Kidney (tissue), 14 donors: Measurements from ENCODE around the gene CRLF1. TPM values are rescaled to one million over a fixed set of nuclear protein-coding genes. Genes with fewer than 3 reads are reported as not detected.

Experiments
- DNase-seq, 5 donors: peaks; one replicate each; pipeline ENCODE4 v3.0.0-alpha.2; 2013 to 2020
- FAIRE-seq: peaks from 2 replicates; lab custom pipeline; 2012; peaks lifted over from hg19 to GRCh38; lab: Jason Lieb, UNC
- H3K27ac ChIP-seq, 2 donors: one replicate each; pipeline ENCODE4 v1.7.0; 2013; ENCODE audit warnings: low read depth in 2 of 2, low read length in 2 of 2, inconsistent platforms in 1 of 2
- H3K27me3 ChIP-seq: one replicate; pipeline ENCODE4 v1.7.1; 2013; ENCODE audit warnings: low read length, inconsistent platforms; ENCODE audit not compliant: control insufficient read depth, insufficient read depth
- H3K36me3 ChIP-seq, 3 donors: one replicate each; pipeline versions ENCODE4 v1.7.0 to v1.7.1; 2013; ENCODE audit warnings: low read length in 3 of 3, control low read depth in 1 of 3, inconsistent platforms in 1 of 3; ENCODE audit not compliant: insufficient read depth in 3 of 3, control insufficient read depth in 2 of 3
- H3K4me1 ChIP-seq, 3 donors: one replicate each; pipeline versions ENCODE4 v1.7.0 to v1.7.1; 2013; ENCODE audit warnings: low read length in 3 of 3, inconsistent platforms in 1 of 3, low read depth in 1 of 3; ENCODE audit not compliant: control insufficient read depth in 2 of 3, insufficient read depth in 2 of 3
- H3K4me3 ChIP-seq, 3 donors: one replicate each; pipeline versions ENCODE4 v1.7.0 to v1.8.1; 2013; ENCODE audit warnings: low read length in 3 of 3, control low read depth in 1 of 3, inconsistent platforms in 1 of 3
- H3K9ac ChIP-seq, 3 donors: one replicate each; pipeline versions ENCODE4 v1.7.0 to v1.7.1; 2013; ENCODE audit warnings: low read length in 3 of 3, control low read depth in 1 of 3, inconsistent platforms in 1 of 3
- H3K9me3 ChIP-seq, 3 donors: one replicate each; pipeline versions ENCODE4 v1.7.0 to v1.7.1; 2013; ENCODE audit warnings: low read length in 3 of 3, control low read depth in 1 of 3, inconsistent platforms in 1 of 3; ENCODE audit not compliant: control insufficient read depth in 2 of 3, insufficient read depth in 1 of 3
- intact Hi-C: fragments of 100-400 bp; cut with DNase I; formaldehyde crosslinking; loops from one replicate; pipeline ENCODE4 v1.11.1; 2022
- polyA plus RNA-seq: library from polyadenylated mRNA; stranded (reverse); fragments of 350-450 nt; fragmentation: Illumina TruSeq; extraction: RNeasy Lipid Tissue Mini Kit (QIAGEN cat#74804); gene quantifications from one replicate; pipeline ENCODE4 v1.2.3, GENCODE V29; 2014; ENCODE audit warnings: low read depth, low replicate concordance; ENCODE audit not compliant: insufficient read depth
- total RNA-seq: library from RNA; stranded (reverse); fragmentation: NEBNext Ultra II Directional; extraction: Animal tissue kit (Norgen Biotek cat#: 25700); gene quantifications from one replicate; pipeline ENCODE4 v1.2.1, GENCODE V29; 2021
- TF ChIP-seq, protein P1 (sequence below): IDR thresholded peaks from 3 replicates; pipeline ENCODE4 v1.5.1; 2012; ENCODE audit warnings: mild to moderate bottlenecking, moderate library complexity, borderline replicate concordance; ENCODE audit not compliant: insufficient read depth; ENCODE audit errors: extremely low read depth
- donor health status: control.
- donor health status: control.
- donor health status: control.
- donor health status: control.
- donor health status: control.
- donor health status: DM: yes; HTN: yes; CAD: no.
- donor health status: Normal renal cell carcinoma (clear cell type).

Gene CRLF1
- total and polyA plus RNA-seq, 2 donors from 2014 or later: 6.6 to 28.9 TPM

DNA sequence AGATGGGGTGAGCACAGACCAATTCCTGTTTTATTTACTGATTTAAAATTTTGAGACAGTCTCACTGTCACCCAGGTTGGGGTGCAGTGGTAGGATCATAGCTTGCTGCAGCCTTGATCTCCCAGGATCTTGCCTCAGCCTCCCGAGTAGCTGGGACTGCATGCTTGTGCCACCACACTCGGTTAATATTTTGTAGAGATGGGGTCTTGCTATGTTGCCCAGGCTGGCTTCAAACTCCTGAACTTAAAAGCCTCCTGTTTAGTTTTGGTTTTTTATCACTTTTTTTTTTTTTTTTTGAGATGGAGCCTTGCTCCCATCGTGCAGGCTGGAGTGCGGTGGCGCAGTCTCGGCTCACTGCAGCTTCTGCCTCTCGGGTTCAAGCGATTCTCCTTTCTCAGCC is 30.2 kb downstream of the CRLF1 start:
- no peak for DNase-seq
- TF ChIP-seq, protein P1, sequence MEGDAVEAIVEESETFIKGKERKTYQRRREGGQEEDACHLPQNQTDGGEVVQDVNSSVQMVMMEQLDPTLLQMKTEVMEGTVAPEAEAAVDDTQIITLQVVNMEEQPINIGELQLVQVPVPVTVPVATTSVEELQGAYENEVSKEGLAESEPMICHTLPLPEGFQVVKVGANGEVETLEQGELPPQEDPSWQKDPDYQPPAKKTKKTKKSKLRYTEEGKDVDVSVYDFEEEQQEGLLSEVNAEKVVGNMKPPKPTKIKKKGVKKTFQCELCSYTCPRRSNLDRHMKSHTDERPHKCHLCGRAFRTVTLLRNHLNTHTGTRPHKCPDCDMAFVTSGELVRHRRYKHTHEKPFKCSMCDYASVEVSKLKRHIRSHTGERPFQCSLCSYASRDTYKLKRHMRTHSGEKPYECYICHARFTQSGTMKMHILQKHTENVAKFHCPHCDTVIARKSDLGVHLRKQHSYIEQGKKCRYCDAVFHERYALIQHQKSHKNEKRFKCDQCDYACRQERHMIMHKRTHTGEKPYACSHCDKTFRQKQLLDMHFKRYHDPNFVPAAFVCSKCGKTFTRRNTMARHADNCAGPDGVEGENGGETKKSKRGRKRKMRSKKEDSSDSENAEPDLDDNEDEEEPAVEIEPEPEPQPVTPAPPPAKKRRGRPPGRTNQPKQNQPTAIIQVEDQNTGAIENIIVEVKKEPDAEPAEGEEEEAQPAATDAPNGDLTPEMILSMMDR: no peak
- H3K4me1 ChIP-seq: peaks cover 0 to 13% (median 9%) of the 10 kb centered on the region in 3 donors
- FAIRE-seq: no peak
- peaks cover 6 to 25% (median 17%) of the 10 kb centered on the region in 3 donors for H3K36me3 ChIP-seq
- H3K9me3 ChIP-seq: no peaks in the 10 kb centered on the region
- no peak overlapping the region for H3K4me3 ChIP-seq
- H3K9ac ChIP-seq: no peak overlapping the region
- intact Hi-C loops: no loop called here
- no peaks in the 10 kb centered on the region for H3K27me3 ChIP-seq
- H3K27ac ChIP-seq: no peak overlapping the region

DNA sequence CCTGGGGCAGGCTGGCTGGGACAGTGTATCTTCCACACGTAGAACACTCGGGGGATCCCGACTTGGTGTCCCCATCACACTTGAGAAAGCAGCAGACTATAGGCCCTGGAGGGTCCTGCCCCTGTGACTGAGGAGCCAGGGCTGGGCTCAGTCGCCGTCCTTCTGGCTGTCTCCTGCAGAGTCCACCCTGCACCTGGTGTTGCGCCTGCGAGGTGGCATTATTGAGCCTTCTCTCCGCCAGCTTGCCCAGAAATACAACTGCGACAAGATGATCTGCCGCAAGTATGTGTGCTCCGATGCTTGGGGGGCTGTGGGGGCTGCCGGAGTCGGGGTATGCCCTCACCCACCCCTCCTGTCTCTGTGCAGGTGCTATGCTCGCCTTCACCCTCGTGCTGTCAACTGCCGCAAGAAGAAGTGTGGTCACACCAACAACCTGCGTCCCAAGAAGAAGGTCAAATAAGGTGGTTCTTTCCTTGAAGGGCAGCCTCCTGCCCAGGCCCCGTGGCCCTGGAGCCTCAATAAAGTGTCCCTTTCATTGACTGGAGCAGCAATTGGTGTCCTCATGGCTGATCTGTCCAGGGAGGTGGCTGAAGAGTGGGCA is 31.8 kb downstream of the CRLF1 start:
- TF ChIP-seq, protein P1: no peak
- Histone ChIP-seq H3K9me3 (no peaks in the 10 kb centered on the region), H3K27me3 (no peaks in the 10 kb centered on the region), H3K4me1 (peaks cover 0 to 13% (median 9%) of the 10 kb centered on the region in 3 donors), H3K27ac (no peak overlapping the region), H3K9ac (no peak overlapping the region), H3K36me3 (peaks cover 6 to 25% (median 17%) of the 10 kb centered on the region in 3 donors), H3K4me3 (no peak overlapping the region)
- intact Hi-C loops: no loop called here
- DNase-seq (no peak), FAIRE-seq (no peak)

DNA sequence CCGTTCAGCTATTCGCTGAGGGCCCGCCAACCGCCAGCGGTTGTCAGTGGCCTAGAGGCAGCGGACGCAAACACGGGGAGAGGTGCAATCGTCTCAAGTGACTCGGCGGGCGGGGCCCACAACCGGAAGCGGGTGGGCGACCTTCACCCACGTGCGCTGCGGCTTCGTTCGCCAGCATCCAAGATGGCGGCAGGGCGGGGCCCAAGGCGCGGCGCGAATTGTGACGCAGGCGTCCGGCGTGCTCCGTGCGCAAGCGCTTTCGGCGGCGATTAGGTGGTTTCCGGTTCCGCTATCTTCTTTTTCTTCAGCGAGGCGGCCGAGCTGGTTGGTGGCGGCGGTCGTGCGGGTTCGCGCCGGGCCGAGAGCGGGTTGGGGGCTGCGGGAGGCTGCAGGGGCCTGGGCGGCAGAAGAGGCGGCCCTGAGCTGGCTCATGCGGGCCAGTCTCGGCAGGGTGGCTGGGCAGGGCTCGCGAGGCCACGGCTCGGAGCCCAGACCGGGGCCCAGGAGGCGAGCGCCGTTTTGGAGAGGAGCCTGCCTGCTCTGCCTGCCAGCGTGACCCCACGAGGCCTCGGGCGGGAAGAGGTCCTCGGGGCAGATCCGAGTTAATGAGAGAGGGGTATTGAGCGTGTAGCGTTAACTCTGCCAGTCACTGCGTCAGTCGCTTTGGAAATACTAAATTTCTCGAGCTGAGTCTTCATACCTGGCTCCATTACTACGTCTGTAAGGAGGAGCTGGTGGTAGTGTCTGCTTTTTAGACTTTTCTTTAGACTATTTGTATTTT is 34.8 kb downstream of the CRLF1 start, which contains the start of gene UBA52:
Gene UBA52, plus strand, starts transcription at position 294 of the 781 bp plus-strand sequence. CDS start 1,444 bp downstream, outside the sequence.
- Histone ChIP-seq H3K4me1 (peaks cover 0 to 13% (median 9%) of the 10 kb centered on the region in 3 donors), H3K27ac (peak within 1 kb of the TSS; percentile 73 to 88), H3K9me3 (no peaks in the 10 kb centered on the region), H3K9ac (peak within 1 kb of the TSS; percentile 72 to 99 (median 95)), H3K27me3 (no peaks in the 10 kb centered on the region), H3K4me3 (peak within 1 kb of the TSS; percentile 93 to 99 (median 98)), H3K36me3 (peaks cover 6 to 40% (median 23%) of the 10 kb centered on the region in 3 donors)
- peak; percentile 77 for FAIRE-seq
- intact Hi-C loops: no loop called here
- DNase-seq: peak; percentile 98 to 99 (median 99)
- TF ChIP-seq, protein P1: no peak
